GM06990 (cell line): ENCODE measurements around the gene IL1R1.

Experiments used
- DNase-seq: peaks from one replicate; pipeline ENCODE4 v3.0.0-alpha.2; 2011; ENCODE audit not compliant: insufficient read length; ENCODE audit errors: extremely low read depth
- H3K27me3 ChIP-seq: replicated peaks from 2 replicates; pipeline ENCODE4 v1.6.0; 2011; ENCODE audit warnings: low read length; ENCODE audit not compliant: control insufficient read depth, insufficient read depth
- H3K36me3 ChIP-seq: 2 replicates; pipeline ENCODE4 v1.5.1; 2011; ENCODE audit warnings: low read length; ENCODE audit not compliant: control insufficient read depth, insufficient read depth
- H3K4me3 ChIP-seq: replicated peaks from 2 replicates; pipeline ENCODE4 v1.5.1; 2011; ENCODE audit warnings: low read depth, mild to moderate bottlenecking, control low read depth, low read length
- CTCF ChIP-seq: IDR thresholded peaks from 2 replicates; pipeline ENCODE4 v1.5.1; 2011; ENCODE audit warnings: low read length, control low read depth, mild to moderate bottlenecking, inconsistent platforms; ENCODE audit not compliant: insufficient read depth, poor library complexity, severe bottlenecking

The IL1R1 gene

GRCh38 chr2:102114851-102115497 is 27.6 kb upstream of the IL1R1 start:
- Histone ChIP-seq H3K4me3 (no peak overlapping the region), H3K36me3 (no peaks in the 10 kb centered on the region), H3K27me3 (no peaks in the 10 kb centered on the region)
- no peak for TF ChIP-seq CTCF
- DNase-seq, result no peak

GRCh38 chr2:102116630-102117471 is 25.7 kb upstream of the IL1R1 start:
- no peaks in the 10 kb centered on the region for H3K27me3 ChIP-seq
- H3K36me3 ChIP-seq, result no peaks in the 10 kb centered on the region
- no peak for DNase-seq
- H3K4me3 ChIP-seq, result no peak overlapping the region
- no peak for TF ChIP-seq CTCF

- Histone ChIP-seq H3K36me3 (no peaks in the 10 kb centered on the region), H3K27me3 (no peaks in the 10 kb centered on the region), H3K4me3 (no peak overlapping the region)
- TF ChIP-seq CTCF, result no peak
- no peak for DNase-seq
These were observed 25.1 kb upstream of the IL1R1 start for GRCh38 chr2:102117472-102117858.

GRCh38 chr2:102119255-102119654 is 23.3 kb upstream of the IL1R1 start:
- TF ChIP-seq CTCF, result no peak
- H3K36me3 ChIP-seq, result no peaks in the 10 kb centered on the region
- H3K4me3 ChIP-seq, result no peak overlapping the region

GRCh38 chr2:102120261-102120660 is 22.3 kb upstream of the IL1R1 start:
- TF ChIP-seq CTCF, result no peak
- no peak for DNase-seq
- Histone ChIP-seq H3K36me3 (no peaks in the 10 kb centered on the region), H3K4me3 (no peak overlapping the region), H3K27me3 (no peaks in the 10 kb centered on the region)

More at GRCh38 chr2:102119255-102119654, 23.3 kb upstream of the IL1R1 start:
- H3K27me3 ChIP-seq, result no peaks in the 10 kb centered on the region
- no peak for DNase-seq
